ENCODE data around the gene SNAPC2.
"Not testable (repeated sequence)": the region's sequence is repeated elsewhere in the genome, so short reads cannot be mapped to it uniquely, and the experiment has no call there.

The SNAPC2 gene

GRCh38 chr19:7933411-7933810 is 13.3 kb downstream of the SNAPC2 start:
- no peak for DNase-seq (ENCODE audit: low spot score)

GRCh38 chr19:7933828-7934725 is 13.9 kb downstream of the SNAPC2 start:
- no peak for DNase-seq (ENCODE audit: low spot score)

- no peak for DNase-seq (ENCODE audit: low spot score)
These were observed 14.6 kb downstream of the SNAPC2 start for GRCh38 chr19:7934766-7935165.

- no peak for DNase-seq (ENCODE audit: low spot score)
These were observed 20.7 kb downstream of the SNAPC2 start for GRCh38 chr19:7940841-7941240.

GRCh38 chr19:7941895-7942596 is 21.9 kb downstream of the SNAPC2 start:
- no peak for DNase-seq (ENCODE audit: low spot score)

GRCh38 chr19:7942981-7943443 is 22.9 kb downstream of the SNAPC2 start:
- DNase-seq (ENCODE audit: low spot score): no peak

GRCh38 chr19:7943444-7944176 is 23.5 kb downstream of the SNAPC2 start, which contains the start of gene TIMM44:
Gene TIMM44 (minus strand): TSS chr19:7943666. CDS start chr19:7943651, 15 bp downstream.
- DNase-seq (ENCODE audit: low spot score): peak; percentile 100

- peak; percentile 90 for DNase-seq (ENCODE audit: low spot score)
These were observed 24.1 kb downstream of the SNAPC2 start for GRCh38 chr19:7944177-7944761.

GRCh38 chr19:7947939-7948338 is 27.8 kb downstream of the SNAPC2 start:
- no peak for DNase-seq (ENCODE audit: low spot score)

GRCh38 chr19:7953060-7953459 is 32.9 kb downstream of the SNAPC2 start:
- DNase-seq (ENCODE audit: low spot score): no peak

GRCh38 chr19:7953576-7953975 is 33.4 kb downstream of the SNAPC2 start:
- DNase-seq (ENCODE audit: low spot score): no peak

- DNase-seq (ENCODE audit: low spot score): no peak
These were observed 35.6 kb downstream of the SNAPC2 start for GRCh38 chr19:7955696-7956095.

GRCh38 chr19:7959211-7959610 is 39.1 kb downstream of the SNAPC2 start:
- DNase-seq (ENCODE audit: low spot score): no peak

GRCh38 chr19:7961082-7961481 is 40.9 kb downstream of the SNAPC2 start:
- DNase-seq (ENCODE audit: low spot score): not testable (repeated sequence)

- no peak for DNase-seq (ENCODE audit: low spot score)
These were observed 41.9 kb downstream of the SNAPC2 start for GRCh38 chr19:7961920-7962626.

GRCh38 chr19:7962644-7963268 is 42.6 kb downstream of the SNAPC2 start:
- no peak for DNase-seq (ENCODE audit: low spot score)

GRCh38 chr19:7963566-7963965 is 43.4 kb downstream of the SNAPC2 start:
- no peak for DNase-seq (ENCODE audit: low spot score)

- no peak for DNase-seq (ENCODE audit: low spot score)
These were observed 45.2 kb downstream of the SNAPC2 start for GRCh38 chr19:7965259-7965841.

GRCh38 chr19:7965921-7966665 is 46.0 kb downstream of the SNAPC2 start:
- no peak for DNase-seq (ENCODE audit: low spot score)
